Measurements from ENCODE around the gene MIEF2.

The MIEF2 gene

GRCh38 chr17:18256776-18257175, 3.7 kb upstream of the MIEF2 start:
- DNase-seq (ENCODE audit: low spot score), result no peak

GRCh38 chr17:18257268-18257981, 3.0 kb upstream of the MIEF2 start:
- DNase-seq (ENCODE audit: low spot score), result no peak

- DNase-seq (ENCODE audit: low spot score), result peak; percentile 44
Observed at GRCh38 chr17:18257982-18258355, 2.5 kb upstream of the MIEF2 start.

- DNase-seq (ENCODE audit: low spot score), result peak; percentile 82
Observed at GRCh38 chr17:18258356-18259038, 2.0 kb upstream of the MIEF2 start, which contains the start of gene FLII. TSS of gene FLII (minus strand) at chr17:18258738. CDS start at chr17:18258690, 48 bp downstream.

GRCh38 chr17:18259621-18260331, 686 bp upstream of the MIEF2 start:
- no peak for DNase-seq (ENCODE audit: low spot score)

- no peak for DNase-seq (ENCODE audit: low spot score)
Observed at GRCh38 chr17:18261146-18261515, 669 bp downstream of the MIEF2 start.

- no peak for DNase-seq (ENCODE audit: low spot score)
Observed at GRCh38 chr17:18261659-18262058, 1.2 kb downstream of the MIEF2 start.

GRCh38 chr17:18262111-18262510, 1.6 kb downstream of the MIEF2 start:
- DNase-seq (ENCODE audit: low spot score), result no peak

- DNase-seq (ENCODE audit: low spot score), result no peak
Observed at GRCh38 chr17:18262641-18263040, 2.2 kb downstream of the MIEF2 start.

- no peak for DNase-seq (ENCODE audit: low spot score)
Observed at GRCh38 chr17:18263885-18264682, 3.6 kb downstream of the MIEF2 start.

- no peak for DNase-seq (ENCODE audit: low spot score)
Observed at GRCh38 chr17:18267366-18267765, 6.9 kb downstream of the MIEF2 start.

GRCh38 chr17:18267927-18268711, 7.7 kb downstream of the MIEF2 start:
- DNase-seq (ENCODE audit: low spot score), result no peak

- no peak for DNase-seq (ENCODE audit: low spot score)
Observed at GRCh38 chr17:18270046-18270931, 9.8 kb downstream of the MIEF2 start.

- no peak for DNase-seq (ENCODE audit: low spot score)
Observed at GRCh38 chr17:18277076-18277475, 16.6 kb downstream of the MIEF2 start.

- DNase-seq (ENCODE audit: low spot score), result no peak
Observed at GRCh38 chr17:18278867-18279266, 18.4 kb downstream of the MIEF2 start.

- no peak for DNase-seq (ENCODE audit: low spot score)
Observed at GRCh38 chr17:18280249-18280648, 19.8 kb downstream of the MIEF2 start.

GRCh38 chr17:18280766-18281371, 20.4 kb downstream of the MIEF2 start:
- DNase-seq (ENCODE audit: low spot score), result no peak

- no peak for DNase-seq (ENCODE audit: low spot score)
Observed at GRCh38 chr17:18281788-18282187, 21.3 kb downstream of the MIEF2 start.

GRCh38 chr17:18285296-18285695, 24.8 kb downstream of the MIEF2 start:
- no peak for DNase-seq (ENCODE audit: low spot score)

All from D341Med (cell line).